ELR (cell line): ENCODE measurements around the gene BAHD1.

ENCODE experiments used
- DNase-seq: peaks from one replicate; pipeline ENCODE4 v3.0.0-alpha.2; 2015; ENCODE audit warnings: low read depth

The BAHD1 gene

GRCh38 chr15:40424483-40425115, 16.2 kb upstream of the BAHD1 start:
- no peak for DNase-seq

- DNase-seq: no peak
Observed at GRCh38 chr15:40425681-40426080, 15.1 kb upstream of the BAHD1 start.

GRCh38 chr15:40427188-40427587, 13.6 kb upstream of the BAHD1 start:
- DNase-seq: no peak

- DNase-seq: no peak
Observed at GRCh38 chr15:40428185-40428584, 12.6 kb upstream of the BAHD1 start.

GRCh38 chr15:40429068-40429710, 11.6 kb upstream of the BAHD1 start:
- DNase-seq: no peak

GRCh38 chr15:40430271-40430805, 10.4 kb upstream of the BAHD1 start:
- no peak for DNase-seq

- no peak for DNase-seq
Observed at GRCh38 chr15:40435023-40435709, 5.6 kb upstream of the BAHD1 start.

GRCh38 chr15:40435710-40436089, 5.1 kb upstream of the BAHD1 start:
- DNase-seq: no peak

- no peak for DNase-seq
Observed at GRCh38 chr15:40436116-40436891, 4.4 kb upstream of the BAHD1 start.

GRCh38 chr15:40436892-40437751, 3.6 kb upstream of the BAHD1 start:
- DNase-seq: no peak

GRCh38 chr15:40437752-40438687, 2.7 kb upstream of the BAHD1 start:
- no peak for DNase-seq

GRCh38 chr15:40438712-40439111, 2.0 kb upstream of the BAHD1 start:
- DNase-seq: no peak

- no peak for DNase-seq
Observed at GRCh38 chr15:40439461-40439959, 1.2 kb upstream of the BAHD1 start.

- peak; percentile 45 for DNase-seq
Observed at GRCh38 chr15:40439960-40440742, 602 bp upstream of the BAHD1 start.

- no peak for DNase-seq
Observed at GRCh38 chr15:40441565-40442531, 1.1 kb downstream of the BAHD1 start.

- no peak for DNase-seq
Observed at GRCh38 chr15:40443255-40443654, 2.5 kb downstream of the BAHD1 start.

GRCh38 chr15:40443846-40444245, 3.1 kb downstream of the BAHD1 start:
- DNase-seq: no peak

- no peak for DNase-seq
Observed at GRCh38 chr15:40444736-40445135, 4.0 kb downstream of the BAHD1 start.
